Epithelial cell of esophagus (primary cell): Measurements from ENCODE around the gene PTPRN2.

Experiments
- DNase-seq: peaks from one replicate; pipeline ENCODE4 v3.0.0; 2010; ENCODE audit warnings: low read depth
- H3K4me3 ChIP-seq: 2 replicates; pipeline ENCODE4 v1.5.1; 2011; ENCODE audit warnings: mild to moderate bottlenecking, low read length, control low read depth
- CTCF ChIP-seq: IDR thresholded peaks from 2 replicates; pipeline ENCODE4 v1.5.1; 2011; ENCODE audit warnings: low read depth, mild to moderate bottlenecking, low read length, control low read depth, inconsistent platforms; ENCODE audit not compliant: insufficient read depth; ENCODE audit errors: missing control alignments

Gene PTPRN2

GRCh38 chr7:158029509-158029908 is 558.1 kb downstream of the PTPRN2 start:
- no peak overlapping the region for H3K4me3 ChIP-seq
- no peak for DNase-seq
- no peak for TF ChIP-seq CTCF

GRCh38 chr7:158028971-158029370 is 558.7 kb downstream of the PTPRN2 start:
- TF ChIP-seq CTCF: no peak
- H3K4me3 ChIP-seq: no peak overlapping the region
- no peak for DNase-seq

- no peak overlapping the region for H3K4me3 ChIP-seq
- TF ChIP-seq CTCF: no peak
- no peak for DNase-seq
These were observed 559.2 kb downstream of the PTPRN2 start for GRCh38 chr7:158028290-158028941.

- TF ChIP-seq CTCF: no peak
- H3K4me3 ChIP-seq: no peak overlapping the region
- DNase-seq: no peak
These were observed 560.0 kb downstream of the PTPRN2 start for GRCh38 chr7:158027646-158028045.

GRCh38 chr7:158026636-158027265 is 560.9 kb downstream of the PTPRN2 start:
- no peak overlapping the region for H3K4me3 ChIP-seq
- no peak for DNase-seq
- TF ChIP-seq CTCF: no peak

GRCh38 chr7:158025686-158026600 is 561.7 kb downstream of the PTPRN2 start:
- no peak for DNase-seq
- no peak overlapping the region for H3K4me3 ChIP-seq
- TF ChIP-seq CTCF: no peak

- no peak overlapping the region for H3K4me3 ChIP-seq
- TF ChIP-seq CTCF: no peak
- no peak for DNase-seq
These were observed 562.7 kb downstream of the PTPRN2 start for GRCh38 chr7:158024881-158025280.
